GM23338 (cell line): ENCODE results near the gene DST. TPM values are rescaled to one million over a fixed set of nuclear protein-coding genes. Genes with fewer than 3 reads are reported as not detected.

Experiments used
- ATAC-seq: fragments of 200-7000 bp; cut with Tn5 transposase; 3 replicates; pipeline ENCODE4 v1.9.1; 2020
- DNase-seq: peaks from one replicate; pipeline ENCODE4 v3.0.0-alpha.2; 2015; ENCODE audit warnings: low spot score
- H2AFZ ChIP-seq: fragments of 200-600 bp; sonication (generic); 2 replicates; pipeline ENCODE4 v1.8.0; 2016; ENCODE audit warnings: antibody characterized with exemption, mild to moderate bottlenecking, moderate library complexity
- H3F3A ChIP-seq: fragments of 200-600 bp; sonication (generic); replicated peaks from 2 replicates; pipeline ENCODE4 v1.8.0; 2017; ENCODE audit warnings: antibody characterized with exemption, mixed run types, low read depth
- H3K27ac ChIP-seq: fragments of 200-600 bp; sonication (generic); 2 replicates; pipeline ENCODE4 v1.6.1; 2016; ENCODE audit warnings: low read depth
- H3K27me3 ChIP-seq: fragments of 200-600 bp; sonication (generic); 2 replicates; pipeline ENCODE4 v1.8.0; 2016; ENCODE audit warnings: mild to moderate bottlenecking, mixed run types, moderate library complexity; ENCODE audit not compliant: insufficient read depth
- H3K36me3 ChIP-seq: fragments of 200-600 bp; sonication (generic); 2 replicates; pipeline ENCODE4 v1.8.0; 2016; ENCODE audit warnings: mild to moderate bottlenecking; ENCODE audit not compliant: insufficient read depth
- H3K4me1 ChIP-seq: fragments of 200-600 bp; sonication (generic); 2 replicates; pipeline ENCODE4 v1.8.0; 2016; ENCODE audit warnings: mild to moderate bottlenecking, moderate library complexity; ENCODE audit not compliant: insufficient read depth
- H3K4me2 ChIP-seq: fragments of 200-600 bp; sonication (generic); 2 replicates; pipeline ENCODE4 v1.7.1; 2017; ENCODE audit warnings: mixed run types
- H3K4me3 ChIP-seq: fragments of 200-600 bp; sonication (generic); 2 replicates; pipeline ENCODE4 v1.6.1; 2016; ENCODE audit warnings: mixed run types
- H3K79me2 ChIP-seq: fragments of 200-600 bp; sonication (generic); replicated peaks from 2 replicates; pipeline ENCODE4 v1.8.0; 2017; ENCODE audit warnings: mild to moderate bottlenecking; ENCODE audit not compliant: insufficient read depth
- H3K9me2 ChIP-seq: fragments of 200-600 bp; sonication (generic); 2 replicates; pipeline ENCODE4 v1.8.0; 2017; ENCODE audit not compliant: insufficient read depth
- H4K20me1 ChIP-seq: fragments of 200-600 bp; sonication (generic); replicated peaks from 2 replicates; pipeline ENCODE4 v1.8.0; 2017; ENCODE audit warnings: mild to moderate bottlenecking; ENCODE audit not compliant: insufficient read depth
- H3K27ac Mint-ChIP-seq: 2 replicates; pipeline ENCODE4 v1.8.0; 2020; ENCODE audit warnings: inconsistent platforms, mild to moderate bottlenecking, moderate library complexity, mixed read lengths
- H3K27me3 Mint-ChIP-seq: 3 replicates; pipeline ENCODE4 v1.8.0; 2022; ENCODE audit warnings: low read depth, mild to moderate bottlenecking, moderate library complexity, mixed read lengths, inconsistent platforms; ENCODE audit not compliant: insufficient read depth, poor library complexity
- H3K36me3 Mint-ChIP-seq: 3 replicates; pipeline ENCODE4 v1.8.0; 2021; ENCODE audit warnings: low read depth, mild to moderate bottlenecking, inconsistent platforms, moderate library complexity, mixed read lengths
- H3K4me1 Mint-ChIP-seq: 3 replicates; pipeline ENCODE4 v1.8.0; 2020; ENCODE audit warnings: mild to moderate bottlenecking, inconsistent platforms, mixed read lengths
- H3K4me3 Mint-ChIP-seq: 3 replicates; pipeline ENCODE4 v1.8.0; 2021; ENCODE audit warnings: moderate library complexity, mild to moderate bottlenecking, inconsistent platforms, mixed read lengths
- H3K9me3 Mint-ChIP-seq: 3 replicates; pipeline ENCODE4 v1.8.0; 2020; ENCODE audit warnings: moderate library complexity, mild to moderate bottlenecking, inconsistent platforms, mixed read lengths
- CREB1 ChIP-seq: fragments of 250-450 bp; sonication (Bioruptor Pico); IDR thresholded peaks from 2 replicates; pipeline ENCODE4 v1.5.0; 2020; ENCODE audit warnings: low read depth, mild to moderate bottlenecking, moderate library complexity
- CTCF ChIP-seq, 2 experiments: fragments of 200-600 bp in 1 of 2; sonication (generic) in 1 of 2; conservative IDR thresholded peaks; 2 replicates each; pipeline versions ENCODE4 v1.5.1 to v1.6.1; 2016 to 2017; ENCODE audit warnings: antibody characterized with exemption in 2 of 2, low read depth in 2 of 2, mild to moderate bottlenecking in 2 of 2, moderate library complexity in 1 of 2
- ETS1 ChIP-seq: IDR thresholded peaks from 2 replicates; pipeline ENCODE4 v1.6.1; 2016; ENCODE audit warnings: antibody characterized with exemption
- EZH2 ChIP-seq: fragments of 200-600 bp; sonication (generic); IDR thresholded peaks from one replicate; pipeline ENCODE4 v1.8.0; 2017; ENCODE audit warnings: antibody characterized with exemption, mild to moderate bottlenecking, low read depth; ENCODE audit not compliant: unreplicated experiment
- EZH2phosphoT487 ChIP-seq: fragments of 200-600 bp; sonication (generic); IDR thresholded peaks from one replicate; pipeline ENCODE4 v1.8.1; 2018; ENCODE audit warnings: antibody characterized with exemption; ENCODE audit not compliant: unreplicated experiment
- JUNB ChIP-seq: IDR thresholded peaks from one replicate; pipeline ENCODE4 v1.6.1; 2016; ENCODE audit warnings: antibody characterized with exemption; ENCODE audit not compliant: unreplicated experiment
- NANOG ChIP-seq: IDR thresholded peaks from 2 replicates; pipeline ENCODE4 v1.6.1; 2016; ENCODE audit warnings: antibody characterized with exemption, borderline replicate concordance
- POLR2AphosphoS5 ChIP-seq: IDR thresholded peaks from 2 replicates; pipeline ENCODE4 v1.6.1; 2016; ENCODE audit warnings: antibody characterized with exemption, low read depth
- REST ChIP-seq: IDR thresholded peaks from one replicate; pipeline ENCODE4 v1.6.1; 2018; ENCODE audit warnings: antibody characterized with exemption; ENCODE audit not compliant: unreplicated experiment
- STAT1 ChIP-seq: IDR thresholded peaks from one replicate; pipeline ENCODE4 v1.6.1; 2016; ENCODE audit warnings: antibody characterized with exemption; ENCODE audit not compliant: unreplicated experiment
- ZNF114 ChIP-seq: fragments of 250-450 bp; sonication (Bioruptor Pico); IDR thresholded peaks from 2 replicates; pipeline ENCODE4 v1.5.0; 2020; ENCODE audit warnings: mild to moderate bottlenecking, moderate library complexity
- ZNF331 ChIP-seq: fragments of 250-450 bp; sonication (Bioruptor Pico); IDR thresholded peaks from 2 replicates; pipeline ENCODE4 v1.5.0; 2020; ENCODE audit warnings: low read depth, mild to moderate bottlenecking, moderate library complexity
- ZNF462 ChIP-seq: fragments of 250-450 bp; sonication (Bioruptor Pico); IDR thresholded peaks from 2 replicates; pipeline ENCODE4 v1.5.0; 2020; ENCODE audit warnings: mild to moderate bottlenecking, moderate library complexity
- polyA plus RNA-seq: library from polyadenylated mRNA; unstranded; fragments of >200 nt; fragmentation: Nextera tagmentation; extraction: Ambion mirVana; gene quantifications from 2 replicates; pipeline ENCODE4 v1.2.1, GENCODE V29; 2016
- total RNA-seq: library from RNA; depleted of rRNA; stranded (reverse); fragments of >200 nt; shearing (Covaris generic); gene quantifications from 2 replicates; pipeline ENCODE4 v1.2.3, GENCODE V29; 2014

Gene DST
- total and polyA plus RNA-seq, 2 experiments from 2014 or later: 88.7 to 188 TPM

- TF ChIP-seq POLR2AphosphoS5 (no peak), JUNB (no peak), NANOG (no peak), ZNF462 (CRISPR knock-in tag) (no peak), EZH2phosphoT487 (no peak), ETS1 (no peak), ZNF114 (CRISPR knock-in tag) (no peak), CREB1 (CRISPR knock-in tag) (no peak), REST (no peak), EZH2 (no peak), STAT1 (no peak), CTCF (conservative IDR thresholded peaks at IDR 0.05; ENCODE audit: low read depth in 2 of 2) (no peak), ZNF331 (no peak)
- no peaks in the 10 kb centered on the region for H3F3A ChIP-seq
- ATAC-seq: no peak
- H3K9me2 ChIP-seq: no peaks in the 10 kb centered on the region
- no peak for DNase-seq
- no peak overlapping the region for H3K4me3 ChIP-seq
- H3K4me2 ChIP-seq: no peak overlapping the region
- H4K20me1 ChIP-seq: no peaks in the 10 kb centered on the region
- no peaks in the 10 kb centered on the region for H3K27me3 ChIP-seq
- Mint-ChIP-seq H3K9me3 (peaks cover 10% of the 10 kb centered on the region; the same call in 2 of the 3 replicates), H3K27me3 (no peaks in the 10 kb centered on the region), H3K4me3 (no peak overlapping the region), H3K36me3 (peaks cover 34% of the 10 kb centered on the region), H3K27ac (no peak overlapping the region), H3K4me1 (0 out of 3 replicates have a peak, but pooled peaks cover 2% of the 10 kb centered on the region)
- H3K79me2 ChIP-seq: no peaks in the 10 kb centered on the region
- no peak overlapping the region for H2AFZ ChIP-seq
- H3K4me1 ChIP-seq: no peaks in the 10 kb centered on the region
- H3K27ac ChIP-seq: no peak overlapping the region
- peaks cover 12% of the 10 kb centered on the region; the same call in 1 of the 2 replicates for H3K36me3 ChIP-seq
These were observed 68.4 kb downstream of the DST start for GRCh38 chr6:56574292-56574691.
